Measurements from ENCODE around the gene SLC22A16. TPM values are rescaled to one million over a fixed set of nuclear protein-coding genes. Genes with fewer than 3 reads are reported as not detected.

The SLC22A16 gene
- total RNA-seq, 1 experiment from 2014 or later, result not detected

- no peaks in the 10 kb centered on the region for H3K36me3 ChIP-seq (ENCODE audit: low read depth, low read length)
- intact Hi-C loops (cut with micrococcal nuclease), result no loop called here
- H3K9me2 ChIP-seq (replicated peaks; ENCODE audit: low read length), result no peaks in the 10 kb centered on the region
- no peak for TF ChIP-seq EZH2phosphoT487 (IDR thresholded peaks at IDR 0.05; ENCODE audit: borderline replicate concordance, low read length)
- no peak for TF ChIP-seq CTCF (conservative IDR thresholded peaks at IDR 0.05; ENCODE audit: low read depth, low read length)
- TF ChIP-seq EZH2 (IDR thresholded peaks at IDR 0.05; ENCODE audit: low read length, unreplicated experiment), result no peak
- CTCF ChIA-PET, result no interaction called here
- H3F3A ChIP-seq (ENCODE audit: low read length, unreplicated experiment), result no peaks in the 10 kb centered on the region
- DNase-seq, result no peak
- H3K27ac ChIP-seq (ENCODE audit: low read length), result no peak overlapping the region
- no peaks in the 10 kb centered on the region for H3K9me3 ChIP-seq (ENCODE audit: low read length)
- no peaks in the 10 kb centered on the region for H3K27me3 ChIP-seq (ENCODE audit: low read length)
- no peak overlapping the region for H2AFZ ChIP-seq (ENCODE audit: low read length)
- no peaks in the 10 kb centered on the region for H3K79me2 ChIP-seq (ENCODE audit: low read length)
- no peak overlapping the region for H3K4me3 ChIP-seq (ENCODE audit: low read length)
- no peak for ATAC-seq
- POLR2A ChIA-PET (ENCODE audit: unreplicated experiment), result interaction anchor here (0.7 kb wide), 1 partner anchor 17 kb away, joined by 3 read pairs; no protein-coding TSS in a partner anchor
- no TSS peak for BruUV-seq (replicated peaks)
- peaks cover 24% of the 10 kb centered on the region for H3K4me1 ChIP-seq (ENCODE audit: insufficient read depth, low read length)
- H4K20me1 ChIP-seq (ENCODE audit: low read length), result no peaks in the 10 kb centered on the region
- no peak overlapping the region for H3K4me2 ChIP-seq (ENCODE audit: low read length)
- H3K9ac ChIP-seq (ENCODE audit: low read length), result no peak overlapping the region
Observed at GRCh38 chr6:110486756-110487155, 10.3 kb upstream of the SLC22A16 start.

- no peak overlapping the region for H3K4me3 ChIP-seq (ENCODE audit: low read length)
- H3K79me2 ChIP-seq (ENCODE audit: low read length), result no peaks in the 10 kb centered on the region
- ATAC-seq (no peak), DNase-seq (no peak)
- no peaks in the 10 kb centered on the region for H4K20me1 ChIP-seq (ENCODE audit: low read length)
- H3K9me3 ChIP-seq (ENCODE audit: low read length), result no peaks in the 10 kb centered on the region
- H3K27ac ChIP-seq (ENCODE audit: low read length), result no peak overlapping the region
- no peak overlapping the region for H2AFZ ChIP-seq (ENCODE audit: low read length)
- H3K9ac ChIP-seq (ENCODE audit: low read length), result no peak overlapping the region
- no peaks in the 10 kb centered on the region for H3K27me3 ChIP-seq (ENCODE audit: low read length)
- CTCF ChIA-PET, result no interaction called here
- H3K9me2 ChIP-seq (replicated peaks; ENCODE audit: low read length), result no peaks in the 10 kb centered on the region
- intact Hi-C loops (cut with micrococcal nuclease), result no loop called here
- H3K4me2 ChIP-seq (ENCODE audit: low read length), result no peak overlapping the region
- POLR2A ChIA-PET (ENCODE audit: unreplicated experiment), result no interaction called here
- H3F3A ChIP-seq (ENCODE audit: low read length, unreplicated experiment), result no peaks in the 10 kb centered on the region
- peaks cover 17% of the 10 kb centered on the region for H3K4me1 ChIP-seq (ENCODE audit: insufficient read depth, low read length)
- no peak for TF ChIP-seq EZH2phosphoT487 (IDR thresholded peaks at IDR 0.05; ENCODE audit: borderline replicate concordance, low read length)
- TF ChIP-seq CTCF (conservative IDR thresholded peaks at IDR 0.05; ENCODE audit: low read depth, low read length), result no peak
- TF ChIP-seq EZH2 (IDR thresholded peaks at IDR 0.05; ENCODE audit: low read length, unreplicated experiment), result no peak
- BruUV-seq (replicated peaks), result no TSS peak
- H3K36me3 ChIP-seq (ENCODE audit: low read depth, low read length), result no peaks in the 10 kb centered on the region
Observed at GRCh38 chr6:110485491-110485890, 9.1 kb upstream of the SLC22A16 start.

GRCh38 chr6:110484321-110484720, 7.9 kb upstream of the SLC22A16 start:
- no peak overlapping the region for H3K4me3 ChIP-seq (ENCODE audit: low read length)
- no peaks in the 10 kb centered on the region for H3K27me3 ChIP-seq (ENCODE audit: low read length)
- peak overlapping the region; percentile 71 for H3K27ac ChIP-seq (ENCODE audit: low read length)
- H3K79me2 ChIP-seq (ENCODE audit: low read length), result no peaks in the 10 kb centered on the region
- no TSS peak for BruUV-seq (replicated peaks)
- TF ChIP-seq EZH2phosphoT487 (IDR thresholded peaks at IDR 0.05; ENCODE audit: borderline replicate concordance, low read length), result no peak
- TF ChIP-seq CTCF (conservative IDR thresholded peaks at IDR 0.05; ENCODE audit: low read depth, low read length), result no peak
- no peak for TF ChIP-seq EZH2 (IDR thresholded peaks at IDR 0.05; ENCODE audit: low read length, unreplicated experiment)
- ATAC-seq (peak; percentile 84), DNase-seq (peak; percentile 84)
- intact Hi-C loops (cut with micrococcal nuclease), result loop anchor here (1.0 to 5.0 kb wide), 2 partner anchors 40 to 198 kb away; no protein-coding TSS in a partner anchor
- no peaks in the 10 kb centered on the region for H3K9me3 ChIP-seq (ENCODE audit: low read length)
- H3K36me3 ChIP-seq (ENCODE audit: low read depth, low read length), result no peaks in the 10 kb centered on the region
- no peaks in the 10 kb centered on the region for H4K20me1 ChIP-seq (ENCODE audit: low read length)
- H3K9ac ChIP-seq (ENCODE audit: low read length), result no peak overlapping the region
- H3F3A ChIP-seq (ENCODE audit: low read length, unreplicated experiment), result no peaks in the 10 kb centered on the region
- H2AFZ ChIP-seq (ENCODE audit: low read length), result no peak overlapping the region
- CTCF ChIA-PET, result interaction anchor here (0.6 kb wide), 3 partner anchors 18 to 679 kb away, joined by 3 to 4 read pairs (median 4); no protein-coding TSS in a partner anchor
- POLR2A ChIA-PET (ENCODE audit: unreplicated experiment), result no interaction called here
- H3K4me1 ChIP-seq (ENCODE audit: insufficient read depth, low read length), result peaks cover 17% of the 10 kb centered on the region
- peak overlapping the region; percentile 54 for H3K4me2 ChIP-seq (ENCODE audit: low read length)
- H3K9me2 ChIP-seq (replicated peaks; ENCODE audit: low read length), result no peaks in the 10 kb centered on the region

All from PC-3 (cell line).